IMR-90 (cell line): ENCODE measurements around the gene RHOBTB1. TPM values are rescaled to one million over a fixed set of nuclear protein-coding genes. Genes with fewer than 3 reads are reported as not detected.

Experiments
- ATAC-seq: fragments of 200-7000 bp; cut with Tn5 transposase; 2 replicates; pipeline ENCODE4 v1.9.1; 2020; ENCODE audit warnings: low read depth, mild to moderate bottlenecking, moderate library complexity
- BruUV-seq: library from RNA; stranded (reverse); fragments of 400-500 nt; replicated peaks from 2 replicates; lab custom pipeline; 2021; lab: Mats Ljungman, UMichigan
- CTCF ChIA-PET: fragments of 300-600 bp; formaldehyde crosslinking; extraction: SDS; loops from one replicate; lab custom pipeline; 2021; ENCODE audit warnings: antibody characterized with exemption; lab: Yijun Ruan, JAX
- POLR2A ChIA-PET: fragments of 300-600 bp; sonication (Branson Sonifier 250); formaldehyde crosslinking; loops from one replicate; lab custom pipeline; 2022; ENCODE audit warnings: antibody characterized with exemption; ENCODE audit not compliant: unreplicated experiment; lab: Charles Lee
- DNase-seq: peaks from one replicate; pipeline ENCODE4 v3.0.0; 2013
- H2AFZ ChIP-seq: replicated peaks from 2 replicates; pipeline ENCODE3; 2013; ENCODE audit warnings: low read length, mild to moderate bottlenecking; ENCODE audit not compliant: poor library complexity
- H2AK5ac ChIP-seq: 2 replicates; pipeline ENCODE4 v1.6.1; 2013; ENCODE audit warnings: low read depth, low read length, inconsistent platforms
- H2AK9ac ChIP-seq: replicated peaks from 2 replicates; pipeline ENCODE3; 2013; ENCODE audit warnings: mild to moderate bottlenecking, low read depth, low read length, moderate library complexity; ENCODE audit not compliant: poor library complexity
- H2BK120ac ChIP-seq: 2 replicates; pipeline ENCODE4 v1.6.1; 2013; ENCODE audit warnings: low read depth, low read length, inconsistent platforms
- H2BK15ac ChIP-seq: 3 replicates; pipeline ENCODE4 v1.6.1; 2013; ENCODE audit warnings: low read depth, low read length, inconsistent platforms
- H2BK20ac ChIP-seq: 2 replicates; pipeline ENCODE4 v1.6.1; 2013; ENCODE audit warnings: low read depth, mild to moderate bottlenecking, inconsistent platforms, low read length, moderate library complexity
- H2BK5ac ChIP-seq: 2 replicates; pipeline ENCODE4 v1.6.1; 2013; ENCODE audit warnings: mild to moderate bottlenecking, low read depth, low read length, inconsistent platforms; ENCODE audit not compliant: poor library complexity, severe bottlenecking
- H3K14ac ChIP-seq: replicated peaks from 2 replicates; pipeline ENCODE4 v1.6.1; 2013; ENCODE audit warnings: low read depth, low read length, inconsistent platforms
- H3K18ac ChIP-seq: 2 replicates; pipeline ENCODE4 v1.6.1; 2013; ENCODE audit warnings: low read depth, low read length, control low read depth
- H3K23ac ChIP-seq: 2 replicates; pipeline ENCODE4 v1.6.1; 2013; ENCODE audit warnings: low read depth, low read length, inconsistent platforms
- H3K27ac ChIP-seq: 2 replicates; pipeline ENCODE4 v1.5.1; 2013; ENCODE audit warnings: mild to moderate bottlenecking, control low read depth, low read length; ENCODE audit not compliant: insufficient read depth
- H3K27me3 ChIP-seq: 2 replicates; pipeline ENCODE4 v1.6.1; 2013; ENCODE audit warnings: low read length; ENCODE audit not compliant: control insufficient read depth, insufficient read depth
- H3K36me3 ChIP-seq: 2 replicates; pipeline ENCODE4 v1.6.1; 2013; ENCODE audit warnings: low read length, mixed read lengths; ENCODE audit not compliant: control insufficient read depth, insufficient read depth
- H3K4ac ChIP-seq: 2 replicates; pipeline ENCODE4 v1.6.1; 2013; ENCODE audit warnings: low read depth, low read length, inconsistent platforms
- H3K4me1 ChIP-seq: 2 replicates; pipeline ENCODE4 v1.6.1; 2013; ENCODE audit warnings: low read length, mixed read lengths; ENCODE audit not compliant: control insufficient read depth, insufficient read depth
- H3K4me2 ChIP-seq: 2 replicates; pipeline ENCODE4 v1.6.1; 2013; ENCODE audit warnings: low read depth, mild to moderate bottlenecking, control low read depth, low read length, moderate library complexity
- H3K4me3 ChIP-seq: 2 replicates; pipeline ENCODE4 v1.5.1; 2013; ENCODE audit warnings: low read depth, mild to moderate bottlenecking, control low read depth, low read length, moderate library complexity; ENCODE audit not compliant: insufficient read depth
- H3K56ac ChIP-seq: 2 replicates; pipeline ENCODE4 v1.6.1; 2013; ENCODE audit warnings: low read length, inconsistent platforms; ENCODE audit not compliant: insufficient read depth; ENCODE audit errors: extremely low read depth
- H3K79me1 ChIP-seq, 2 experiments: 2 replicates each; pipeline ENCODE4 v1.6.1; 2013; ENCODE audit warnings: low read length in 2 of 2, inconsistent platforms in 1 of 2, low read depth in 1 of 2
- H3K9ac ChIP-seq: 2 replicates; pipeline ENCODE4 v1.6.1; 2013; ENCODE audit warnings: low read depth, low read length, control low read depth
- H3K9me1 ChIP-seq: 2 replicates; pipeline ENCODE4 v1.6.1; 2013; ENCODE audit warnings: low read length, inconsistent platforms; ENCODE audit not compliant: insufficient read depth
- H3K9me3 ChIP-seq: 2 replicates; pipeline ENCODE4 v1.6.1; 2013; ENCODE audit warnings: low read length; ENCODE audit not compliant: control insufficient read depth, insufficient read depth
- H4K20me1 ChIP-seq: 2 replicates; pipeline ENCODE4 v1.6.1; 2013; ENCODE audit warnings: low read length, inconsistent platforms; ENCODE audit not compliant: insufficient read depth
- H4K5ac ChIP-seq: 2 replicates; pipeline ENCODE4 v1.6.1; 2013; ENCODE audit warnings: mild to moderate bottlenecking, low read depth, low read length, control low read depth
- H4K8ac ChIP-seq, 2 experiments: 2 replicates each; pipeline ENCODE4 v1.6.1; 2013; ENCODE audit warnings: low read depth in 2 of 2, low read length in 2 of 2, control low read depth in 1 of 2, inconsistent platforms in 1 of 2
- H4K91ac ChIP-seq: 2 replicates; pipeline ENCODE4 v1.6.1; 2013; ENCODE audit warnings: low read depth, low read length, inconsistent platforms; ENCODE audit not compliant: insufficient read depth
- BHLHE40 ChIP-seq: fragments of 150-350 bp; IDR thresholded peaks from 2 replicates; pipeline ENCODE4 v1.6.1; 2016; ENCODE audit warnings: mild to moderate bottlenecking, low read depth, low read length
- CEBPB ChIP-seq: IDR thresholded peaks from 2 replicates; pipeline ENCODE4 v1.6.1; 2012; ENCODE audit warnings: low read depth, low read length, improper control_type of control experiment
- CHD1 ChIP-seq: IDR thresholded peaks from 2 replicates; pipeline ENCODE4 v1.6.1; 2012; ENCODE audit warnings: low read depth, low read length, improper control_type of control experiment
- FOS ChIP-seq: fragments of 150-350 bp; IDR thresholded peaks from 2 replicates; pipeline ENCODE4 v1.6.1; 2016; ENCODE audit warnings: low read depth, low read length
- MAFK ChIP-seq: IDR thresholded peaks from 2 replicates; pipeline ENCODE4 v1.6.1; 2012; ENCODE audit warnings: low read depth, low read length, improper control_type of control experiment
- MAZ ChIP-seq: IDR thresholded peaks from 2 replicates; pipeline ENCODE4 v1.6.1; 2012; ENCODE audit warnings: low read depth, mild to moderate bottlenecking, low read length, improper control_type of control experiment, moderate library complexity, borderline replicate concordance
- MXI1 ChIP-seq: IDR thresholded peaks from 2 replicates; pipeline ENCODE4 v1.6.1; 2012; ENCODE audit warnings: low read depth, mild to moderate bottlenecking, low read length, moderate library complexity, borderline replicate concordance
- NFE2L2 ChIP-seq: fragments of 150-350 bp; IDR thresholded peaks from 2 replicates; pipeline ENCODE4 v1.6.1; 2016; ENCODE audit warnings: low read depth, mild to moderate bottlenecking, low read length
- POLR2A ChIP-seq: IDR thresholded peaks from 2 replicates; pipeline ENCODE4 v1.6.1; 2012; ENCODE audit warnings: mild to moderate bottlenecking, low read depth, low read length
- RAD21 ChIP-seq: IDR thresholded peaks from 2 replicates; pipeline ENCODE4 v1.6.1; 2012; ENCODE audit warnings: low read length, improper control_type of control experiment
- RCOR1 ChIP-seq: IDR thresholded peaks from 2 replicates; pipeline ENCODE4 v1.6.1; 2012; ENCODE audit warnings: mild to moderate bottlenecking, low read length, improper control_type of control experiment; ENCODE audit not compliant: insufficient replicate concordance
- RFX5 ChIP-seq: IDR thresholded peaks from 2 replicates; pipeline ENCODE4 v1.8.0; 2012; ENCODE audit warnings: low read depth, mild to moderate bottlenecking, low read length, moderate library complexity
- SMC3 ChIP-seq: fragments of 150-350 bp; IDR thresholded peaks from 2 replicates; pipeline ENCODE4 v1.6.1; 2016; ENCODE audit warnings: low read depth, mild to moderate bottlenecking, antibody characterized with exemption, low read length, moderate library complexity
- WGBS, 2 experiments: methylation state at CpG; one replicate each; pipeline versions ENCODE4 v1.1.5 to v1.1.7; 2013; ENCODE audit warnings: missing lambda C conversion rate in 2 of 2; ENCODE audit not compliant: insufficient read length in 1 of 2; ENCODE audit errors: extremely low coverage in 2 of 2; 5-methylcytosine and 5-hydroxymethylcytosine counted together
- dilution Hi-C: fragments of 300-500 bp; cut with HindIII; formaldehyde crosslinking; loops from one replicate; pipeline ENCODE4 v1.14.3; 2018; ENCODE audit warnings: low sequenced_read_pairs; ENCODE audit not compliant: unreplicated experiment
- in situ Hi-C: fragments of 300-500 bp; cut with MboI; formaldehyde crosslinking; loops from 3 replicates; pipeline ENCODE4 v1.14.3; 2019; ENCODE audit warnings: low sequenced_read_pairs, inconsistent platforms, mixed read lengths
- intact Hi-C: fragments of 100-400 bp; cut with micrococcal nuclease; formaldehyde crosslinking; loops from 2 replicates; pipeline ENCODE4 v1.10.0; 2022
- polyA plus RNA-seq, 3 experiments: library from polyadenylated mRNA; depleted of rRNA; stranded (reverse); fragments of >200 nt; gene quantifications; 2 replicates each; pipeline ENCODE4 v1.2.3, GENCODE V29; 2012; ENCODE audit warnings: low replicate concordance in 1 of 3
- total RNA-seq: library from RNA; depleted of rRNA; stranded (reverse); fragments of >200 nt; gene quantifications from 2 replicates; pipeline ENCODE4 v1.2.3, GENCODE V29; 2012
- TF ChIP-seq, protein P1 (sequence below): fragments of 150-350 bp; IDR thresholded peaks from 2 replicates; pipeline ENCODE4 v1.6.1; 2017; ENCODE audit warnings: mild to moderate bottlenecking, antibody characterized with exemption, low read length, low read depth
- TF ChIP-seq, protein P2 (sequence below): conservative IDR thresholded peaks from 2 replicates; pipeline ENCODE4 v1.5.1; 2012; ENCODE audit warnings: mild to moderate bottlenecking, low read depth, low read length, improper control_type of control experiment
- TF ChIP-seq, protein P3 (sequence below): fragments of 150-350 bp; IDR thresholded peaks from 2 replicates; pipeline ENCODE4 v1.6.1; 2016; ENCODE audit warnings: low read depth, mild to moderate bottlenecking, low read length, moderate library complexity, borderline replicate concordance

RHOBTB1 gene
- total and polyA plus RNA-seq, 2 of the 4 experiments (the other 2 are of a cell fraction) = 8.9 to 15.2 TPM

DNA sequence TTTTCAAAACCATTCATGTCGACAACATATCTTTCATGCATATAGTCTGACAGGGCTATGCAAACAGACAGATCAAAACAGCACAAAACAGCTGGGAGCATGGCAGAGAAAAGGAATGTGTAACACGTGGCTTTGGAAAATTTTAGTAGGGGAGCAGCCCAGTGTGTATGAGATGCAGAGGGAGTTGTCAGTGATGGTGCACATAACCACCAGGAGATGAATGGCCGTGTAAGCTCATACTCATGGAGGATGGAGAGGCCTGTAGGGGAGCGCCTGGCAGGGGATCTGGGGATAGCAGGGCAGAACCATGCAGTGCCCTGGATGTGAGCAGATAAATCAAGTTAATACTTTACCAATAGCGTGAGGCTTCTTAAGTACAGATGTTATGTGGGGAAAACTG lies 45.7 kb downstream of the RHOBTB1 start:
- Histone ChIP-seq H3K4me2 (no peak overlapping the region), H3K56ac (no peak overlapping the region), H4K8ac (no peak overlapping the region), H2BK20ac (no peak overlapping the region), H3K9me1 (peaks cover 4% of the 10 kb centered on the region; the same call in 1 of the 2 replicates), H2BK15ac (no peak overlapping the region), H3K9ac (no peak overlapping the region), H3K4me3 (no peak overlapping the region), H4K5ac (no peak overlapping the region), H3K4ac (no peak overlapping the region; the same call in 1 of the 2 replicates), H2BK5ac (no peak overlapping the region), H2BK120ac (no peak overlapping the region), H3K14ac (0 out of 2 replicates have a peak overlapping the region, but pooled peaks have one; percentile 34), H3K27ac (no peak overlapping the region), H3K18ac (no peak overlapping the region), H3K79me1 (peaks cover 2 to 5% of the 10 kb centered on the region in 2 experiments; a peak in 1 of 4 replicates), H2AK5ac (no peak overlapping the region), H3K23ac (no peak overlapping the region), H3K27me3 (no peaks in the 10 kb centered on the region), H3K9me3 (no peaks in the 10 kb centered on the region), H2AK9ac (no peak overlapping the region), H3K4me1 (peaks cover 3% of the 10 kb centered on the region), H2AFZ (no peak overlapping the region), H4K91ac (no peak overlapping the region), H4K20me1 (no peaks in the 10 kb centered on the region), H3K36me3 (peaks cover 3% of the 10 kb centered on the region; the same call in 1 of the 2 replicates)
- dilution Hi-C loops (no loop called here), in situ Hi-C loops (no loop called here), intact Hi-C loops (loop anchor here (5.0 kb wide), 2 partner anchors 44 to 64 kb away; partner anchors contain the start of gene RHOBTB1)
- BruUV-seq = no TSS peak
- WGBS, 2 experiments = 40% methylated on average over 1 of the region's 5 CpGs; no CpG with 5 or more reads in 1 of the 2 experiments
- POLR2A ChIA-PET = interaction anchor here (0.8 kb wide), 1 partner anchor 10 kb away, joined by 3 read pairs; no protein-coding TSS in a partner anchor
- TF ChIP-seq MAZ (no peak), FOS (no peak), CHD1 (no peak), MXI1 (no peak), MAFK (no peak), RCOR1 (no peak), BHLHE40 (no peak), RAD21 (no peak), CEBPB (no peak), SMC3 (no peak), RFX5 (no peak), NFE2L2 (no peak), POLR2A (no peak)
- TF ChIP-seq, protein P1, sequence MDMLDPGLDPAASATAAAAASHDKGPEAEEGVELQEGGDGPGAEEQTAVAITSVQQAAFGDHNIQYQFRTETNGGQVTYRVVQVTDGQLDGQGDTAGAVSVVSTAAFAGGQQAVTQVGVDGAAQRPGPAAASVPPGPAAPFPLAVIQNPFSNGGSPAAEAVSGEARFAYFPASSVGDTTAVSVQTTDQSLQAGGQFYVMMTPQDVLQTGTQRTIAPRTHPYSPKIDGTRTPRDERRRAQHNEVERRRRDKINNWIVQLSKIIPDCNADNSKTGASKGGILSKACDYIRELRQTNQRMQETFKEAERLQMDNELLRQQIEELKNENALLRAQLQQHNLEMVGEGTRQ = no peak
- TF ChIP-seq, protein P2, sequence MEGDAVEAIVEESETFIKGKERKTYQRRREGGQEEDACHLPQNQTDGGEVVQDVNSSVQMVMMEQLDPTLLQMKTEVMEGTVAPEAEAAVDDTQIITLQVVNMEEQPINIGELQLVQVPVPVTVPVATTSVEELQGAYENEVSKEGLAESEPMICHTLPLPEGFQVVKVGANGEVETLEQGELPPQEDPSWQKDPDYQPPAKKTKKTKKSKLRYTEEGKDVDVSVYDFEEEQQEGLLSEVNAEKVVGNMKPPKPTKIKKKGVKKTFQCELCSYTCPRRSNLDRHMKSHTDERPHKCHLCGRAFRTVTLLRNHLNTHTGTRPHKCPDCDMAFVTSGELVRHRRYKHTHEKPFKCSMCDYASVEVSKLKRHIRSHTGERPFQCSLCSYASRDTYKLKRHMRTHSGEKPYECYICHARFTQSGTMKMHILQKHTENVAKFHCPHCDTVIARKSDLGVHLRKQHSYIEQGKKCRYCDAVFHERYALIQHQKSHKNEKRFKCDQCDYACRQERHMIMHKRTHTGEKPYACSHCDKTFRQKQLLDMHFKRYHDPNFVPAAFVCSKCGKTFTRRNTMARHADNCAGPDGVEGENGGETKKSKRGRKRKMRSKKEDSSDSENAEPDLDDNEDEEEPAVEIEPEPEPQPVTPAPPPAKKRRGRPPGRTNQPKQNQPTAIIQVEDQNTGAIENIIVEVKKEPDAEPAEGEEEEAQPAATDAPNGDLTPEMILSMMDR = no peak
- TF ChIP-seq, protein P3, sequence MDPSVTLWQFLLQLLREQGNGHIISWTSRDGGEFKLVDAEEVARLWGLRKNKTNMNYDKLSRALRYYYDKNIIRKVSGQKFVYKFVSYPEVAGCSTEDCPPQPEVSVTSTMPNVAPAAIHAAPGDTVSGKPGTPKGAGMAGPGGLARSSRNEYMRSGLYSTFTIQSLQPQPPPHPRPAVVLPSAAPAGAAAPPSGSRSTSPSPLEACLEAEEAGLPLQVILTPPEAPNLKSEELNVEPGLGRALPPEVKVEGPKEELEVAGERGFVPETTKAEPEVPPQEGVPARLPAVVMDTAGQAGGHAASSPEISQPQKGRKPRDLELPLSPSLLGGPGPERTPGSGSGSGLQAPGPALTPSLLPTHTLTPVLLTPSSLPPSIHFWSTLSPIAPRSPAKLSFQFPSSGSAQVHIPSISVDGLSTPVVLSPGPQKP = no peak
- DNase-seq (no peak), ATAC-seq (peak; percentile 43; the same call in 1 of the 2 replicates)
- CTCF ChIA-PET = interaction anchor here (0.6 kb wide), 1 partner anchor 16 kb away, joined by 3 read pairs; no protein-coding TSS in a partner anchor
